ENCODE results near the gene SPATA2L. TPM values are rescaled to one million over a fixed set of nuclear protein-coding genes. Genes with fewer than 3 reads are reported as not detected.

The SPATA2L gene
- total and polyA plus RNA-seq, 10 of the 15 experiments (the other 5 are each of a cell fraction or from before 2014, with no cell fraction given): 0.20 to 6.9 (median 3.9) TPM; not detected in 1

GRCh38 chr16:89657442-89658220 is 43.9 kb downstream of the SPATA2L start, which contains the start of the genes CHMP1A and SPATA33 (continued):
- TF ChIP-seq CUX1 (IDR thresholded peaks at IDR 0.05; ENCODE audit: insufficient replicate concordance, low read depth, low read length) (no peak), ZNF274 (IDR thresholded peaks at IDR 0.05; ENCODE audit: insufficient read depth, insufficient read length) (no peak), SRF (IDR thresholded peaks at IDR 0.05; ENCODE audit: low read depth in 2 of 2, low read length in 2 of 2) (no peak), RBBP5 (conservative IDR thresholded peaks at IDR 0.05) (no peak), ZSCAN29 (IDR thresholded peaks at IDR 0.05) (0 out of 2 replicates have a peak, but pooled peaks have one; percentile 7), EP300 (IDR thresholded peaks at IDR 0.05; ENCODE audit: borderline replicate concordance in 1 of 2, control insufficient read depth in 1 of 2, low read depth in 2 of 2, low read length in 2 of 2) (0 out of 4 replicates have a peak, but pooled peaks of 1 of the 2 experiments have one; percentile 22), ZNF207 (IDR thresholded peaks at IDR 0.05; ENCODE audit: borderline replicate concordance) (no peak; the same call in 1 of the 2 replicates), ZBTB11 (CRISPR knock-in tag; IDR thresholded peaks at IDR 0.05) (peak; percentile 58), RB1 (IDR thresholded peaks at IDR 0.05; ENCODE audit: borderline replicate concordance) (0 out of 2 replicates have a peak, but pooled peaks have one; percentile 67), RAD51 (IDR thresholded peaks at IDR 0.05) (no peak), NFYB (IDR thresholded peaks at IDR 0.05; ENCODE audit: insufficient read depth, low read depth, low read length) (no peak), PRDM15 (CRISPR knock-in tag; IDR thresholded peaks at IDR 0.05) (no peak), SIX5 (IDR thresholded peaks at IDR 0.05; ENCODE audit: low read depth, low read length, severe bottlenecking) (peak; percentile 31), PAX5 (IDR thresholded peaks at IDR 0.05; ENCODE audit: borderline replicate concordance, low read depth, low read length) (peak; percentile 12; the same call in 1 of the 2 replicates), POLR2AphosphoS5 (IDR thresholded peaks at IDR 0.05; ENCODE audit: low read length) (peak; percentile 94), NR2F1 (conservative IDR thresholded peaks at IDR 0.05) (peak; percentile 95), FOXK2 (IDR thresholded peaks at IDR 0.05) (no peak)
